Measurements from ENCODE around the gene COMMD10.

DNA sequence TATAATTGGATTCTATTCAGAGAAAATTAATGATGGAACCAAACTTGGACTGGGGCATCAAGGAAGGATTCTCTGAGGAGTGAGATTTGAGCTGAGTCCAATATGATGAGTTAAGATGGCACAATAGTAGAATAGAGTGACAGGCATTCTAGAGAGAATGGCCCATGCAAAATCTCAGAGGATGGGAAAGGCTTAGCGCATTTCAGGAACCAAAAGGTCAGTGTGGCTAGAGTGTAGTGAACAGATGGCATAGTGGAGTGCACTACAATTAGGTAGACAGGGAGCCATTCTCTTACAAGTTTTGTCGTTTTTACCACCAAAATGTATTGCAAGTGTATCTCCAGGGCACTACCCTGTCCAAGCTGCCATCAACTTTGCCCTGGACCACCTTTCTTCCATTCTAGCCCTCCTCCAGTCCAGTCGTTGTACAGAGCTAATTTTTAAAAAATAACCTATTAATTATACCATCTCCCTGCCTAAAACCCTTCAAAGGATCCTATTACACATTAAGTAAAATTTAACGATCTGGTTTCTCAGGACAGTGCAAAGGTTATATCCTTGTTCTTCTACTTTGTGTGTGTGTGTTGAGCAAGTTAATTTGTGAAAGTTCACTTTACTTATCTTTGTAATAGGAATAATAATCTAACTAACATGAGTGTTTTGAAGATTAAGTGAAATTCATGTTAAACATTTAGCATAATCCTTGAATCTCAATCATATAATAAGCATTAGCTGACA lies 211.7 kb downstream of the COMMD10 start:
- no peak for TF ChIP-seq CREB1 (IDR thresholded peaks at IDR 0.05)
- no peak for TF ChIP-seq SIN3A (conservative IDR thresholded peaks at IDR 0.05 in 1 of 2, IDR thresholded peaks at IDR 0.05 in 1 of 2; ENCODE audit: low read depth in 1 of 2, low read length in 2 of 2)
- TF ChIP-seq SP4 (IDR thresholded peaks at IDR 0.05; ENCODE audit: low read length): no peak
- TF ChIP-seq SIX5 (IDR thresholded peaks at IDR 0.05; ENCODE audit: low read depth, low read length): no peak
- TF ChIP-seq CTBP2 (IDR thresholded peaks at IDR 0.05; ENCODE audit: borderline replicate concordance, insufficient read depth, insufficient read length, low read length): no peak
- TF ChIP-seq, protein P1, sequence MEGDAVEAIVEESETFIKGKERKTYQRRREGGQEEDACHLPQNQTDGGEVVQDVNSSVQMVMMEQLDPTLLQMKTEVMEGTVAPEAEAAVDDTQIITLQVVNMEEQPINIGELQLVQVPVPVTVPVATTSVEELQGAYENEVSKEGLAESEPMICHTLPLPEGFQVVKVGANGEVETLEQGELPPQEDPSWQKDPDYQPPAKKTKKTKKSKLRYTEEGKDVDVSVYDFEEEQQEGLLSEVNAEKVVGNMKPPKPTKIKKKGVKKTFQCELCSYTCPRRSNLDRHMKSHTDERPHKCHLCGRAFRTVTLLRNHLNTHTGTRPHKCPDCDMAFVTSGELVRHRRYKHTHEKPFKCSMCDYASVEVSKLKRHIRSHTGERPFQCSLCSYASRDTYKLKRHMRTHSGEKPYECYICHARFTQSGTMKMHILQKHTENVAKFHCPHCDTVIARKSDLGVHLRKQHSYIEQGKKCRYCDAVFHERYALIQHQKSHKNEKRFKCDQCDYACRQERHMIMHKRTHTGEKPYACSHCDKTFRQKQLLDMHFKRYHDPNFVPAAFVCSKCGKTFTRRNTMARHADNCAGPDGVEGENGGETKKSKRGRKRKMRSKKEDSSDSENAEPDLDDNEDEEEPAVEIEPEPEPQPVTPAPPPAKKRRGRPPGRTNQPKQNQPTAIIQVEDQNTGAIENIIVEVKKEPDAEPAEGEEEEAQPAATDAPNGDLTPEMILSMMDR (IDR thresholded peaks at IDR 0.05; ENCODE audit: control extremely low read depth in 1 of 3, insufficient read depth in 1 of 3, low read depth in 1 of 3, low read length in 3 of 3): no peak
- TF ChIP-seq MAFK (IDR thresholded peaks at IDR 0.05; ENCODE audit: low read depth, low read length): no peak
- no peak for TF ChIP-seq EP300 (IDR thresholded peaks at IDR 0.05; ENCODE audit: borderline replicate concordance in 1 of 2, low read depth in 2 of 2, low read length in 2 of 2)
- no peak for TF ChIP-seq ZNF274 (IDR thresholded peaks at IDR 0.05; ENCODE audit: borderline replicate concordance, extremely low read depth, low read length)
- no peak for TF ChIP-seq POLR2A (IDR thresholded peaks at IDR 0.05; ENCODE audit: control extremely low read depth in 1 of 2, low read depth in 2 of 2, low read length in 2 of 2)

All from H1 (cell line).